AML-193 (cell line): ENCODE results near the gene MPPED2.

ENCODE experiments used
- DNase-seq, 2 experiments: peaks; one replicate each; lab custom pipeline; 2025; lab: John Stamatoyannopoulos, UW

The MPPED2 gene

DNA sequence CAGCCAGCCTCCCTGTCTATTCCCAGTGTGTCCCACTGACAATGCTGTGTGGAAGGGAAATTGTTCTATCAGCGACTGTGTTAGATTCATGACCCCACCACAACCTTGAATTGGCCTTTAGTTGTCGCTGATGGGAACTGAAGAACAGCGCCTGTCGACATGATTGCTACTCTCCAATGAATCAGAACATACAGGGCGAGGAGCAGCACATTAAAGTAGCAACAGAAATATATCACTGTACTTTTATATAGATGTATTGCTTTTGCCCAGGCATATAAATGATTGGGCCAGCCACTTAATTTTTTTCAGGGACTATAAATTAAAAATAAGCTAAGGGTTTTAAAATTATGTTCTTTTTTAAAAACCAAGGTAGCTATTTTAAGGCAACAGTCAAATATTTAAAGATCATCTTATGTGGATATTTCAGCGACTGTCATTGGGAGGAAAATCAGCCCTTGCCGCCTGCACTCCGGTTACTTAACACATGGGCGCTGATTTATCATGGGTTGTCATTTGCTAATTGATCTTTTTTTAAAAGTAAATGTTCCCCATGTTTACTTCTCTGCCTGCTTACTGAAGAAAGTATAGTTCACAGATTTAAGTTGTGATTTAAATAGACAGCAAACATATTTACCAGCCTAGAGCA is 221.2 kb downstream of the MPPED2 start:
- DNase-seq: no peak

DNA sequence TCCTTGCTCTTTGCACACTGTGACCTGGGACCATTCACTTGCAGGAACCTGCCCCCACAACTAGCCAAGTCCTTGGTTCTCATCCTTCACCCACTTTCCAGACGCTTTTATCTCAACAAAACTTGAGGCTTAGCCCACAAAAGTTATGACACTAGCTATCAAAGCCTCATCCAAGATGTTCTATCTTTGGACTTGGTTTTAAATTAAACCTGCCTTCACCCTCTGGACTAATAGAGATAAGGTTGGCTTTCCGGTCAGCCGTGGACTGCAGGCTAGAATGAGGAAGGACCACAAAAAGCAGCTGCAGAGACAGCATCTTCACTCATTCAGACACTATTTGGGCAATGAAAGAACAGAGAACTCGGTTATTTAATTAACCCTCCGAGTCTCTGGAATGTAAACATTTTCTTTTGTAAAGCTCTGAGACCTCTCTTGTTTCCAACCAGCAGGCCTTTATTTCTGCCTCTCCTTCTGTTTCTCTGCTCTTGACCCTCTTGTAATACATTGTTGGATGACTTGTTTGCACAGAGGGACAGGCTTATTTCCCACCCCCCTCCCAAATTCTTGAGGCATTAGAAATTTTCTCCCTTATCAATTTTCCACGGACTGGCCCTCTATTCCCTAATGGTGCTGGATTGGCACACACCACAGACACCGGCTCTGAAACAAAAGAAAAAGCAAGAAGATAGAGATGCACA is 221.9 kb downstream of the MPPED2 start:
- no peak for DNase-seq

DNA sequence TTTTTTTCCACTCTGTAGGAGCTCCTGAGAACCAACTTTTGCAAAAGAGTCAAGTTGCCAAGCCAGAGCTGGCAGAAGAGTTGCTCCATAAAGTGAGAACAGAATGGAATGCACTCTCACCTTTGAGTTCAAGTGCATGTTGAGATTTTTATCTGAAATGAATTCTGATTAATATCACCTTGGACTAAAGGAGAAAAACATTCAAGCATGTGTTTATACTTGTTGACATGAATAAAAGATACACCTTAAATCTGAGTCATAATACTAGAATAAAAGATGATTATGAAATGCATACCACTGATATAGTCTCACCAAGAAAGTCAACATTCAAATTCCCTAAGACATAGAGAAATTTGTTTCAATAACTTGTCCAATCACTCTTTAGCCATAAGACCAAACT is 225.4 kb downstream of the MPPED2 start:
- DNase-seq: no peak
